RWPE1 (cell line): ENCODE data around the gene SEMA5A.

Experiments
- CTCF ChIA-PET: fragments of 350-600 bp; sonication (Branson Sonifier 250); formaldehyde crosslinking; extraction: SDS; loops from one replicate; lab custom pipeline; 2021; lab: Yijun Ruan, JAX
- POLR2A ChIA-PET: fragments of 400-600 bp; formaldehyde crosslinking; extraction: SDS; loops from one replicate; lab custom pipeline; 2020; ENCODE audit warnings: antibody characterized with exemption; ENCODE audit not compliant: low non-redundant PET; lab: Yijun Ruan, JAX
- DNase-seq: peaks from one replicate; pipeline ENCODE4 v3.0.0; 2012; ENCODE audit warnings: low spot score
- H3K27ac ChIP-seq: fragments of 450-650 bp; 2 replicates; pipeline ENCODE4 v1.5.1; 2017
- TF ChIP-seq, protein P1 (sequence below): fragments of 450-650 bp; conservative IDR thresholded peaks from 2 replicates; pipeline ENCODE4 v1.5.1; 2017; ENCODE audit warnings: low read depth, mild to moderate bottlenecking

SEMA5A gene

DNA sequence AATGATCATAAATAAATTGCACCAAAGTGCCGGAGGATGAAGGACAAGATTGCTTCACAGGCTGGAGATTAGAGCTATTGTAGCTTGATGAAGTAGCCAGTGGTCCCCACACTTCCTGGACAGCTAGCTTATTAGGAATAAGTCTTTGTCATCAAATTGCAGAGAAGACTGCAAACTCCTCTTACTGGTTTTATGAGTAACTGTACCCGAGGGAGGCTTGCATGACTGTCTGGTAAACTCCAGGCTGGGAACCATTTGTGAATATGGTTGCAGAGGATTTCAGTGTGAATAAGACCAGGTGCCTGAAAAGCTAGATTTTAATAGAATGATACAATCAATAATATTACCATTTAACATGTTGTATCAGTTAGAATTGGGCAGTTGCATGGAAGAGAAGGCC lies 36.5 kb upstream of the SEMA5A start:
- TF ChIP-seq, protein P1, sequence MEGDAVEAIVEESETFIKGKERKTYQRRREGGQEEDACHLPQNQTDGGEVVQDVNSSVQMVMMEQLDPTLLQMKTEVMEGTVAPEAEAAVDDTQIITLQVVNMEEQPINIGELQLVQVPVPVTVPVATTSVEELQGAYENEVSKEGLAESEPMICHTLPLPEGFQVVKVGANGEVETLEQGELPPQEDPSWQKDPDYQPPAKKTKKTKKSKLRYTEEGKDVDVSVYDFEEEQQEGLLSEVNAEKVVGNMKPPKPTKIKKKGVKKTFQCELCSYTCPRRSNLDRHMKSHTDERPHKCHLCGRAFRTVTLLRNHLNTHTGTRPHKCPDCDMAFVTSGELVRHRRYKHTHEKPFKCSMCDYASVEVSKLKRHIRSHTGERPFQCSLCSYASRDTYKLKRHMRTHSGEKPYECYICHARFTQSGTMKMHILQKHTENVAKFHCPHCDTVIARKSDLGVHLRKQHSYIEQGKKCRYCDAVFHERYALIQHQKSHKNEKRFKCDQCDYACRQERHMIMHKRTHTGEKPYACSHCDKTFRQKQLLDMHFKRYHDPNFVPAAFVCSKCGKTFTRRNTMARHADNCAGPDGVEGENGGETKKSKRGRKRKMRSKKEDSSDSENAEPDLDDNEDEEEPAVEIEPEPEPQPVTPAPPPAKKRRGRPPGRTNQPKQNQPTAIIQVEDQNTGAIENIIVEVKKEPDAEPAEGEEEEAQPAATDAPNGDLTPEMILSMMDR = no peak
- CTCF ChIA-PET = no interaction called here
- no peak overlapping the region for H3K27ac ChIP-seq
- no peak for DNase-seq
- POLR2A ChIA-PET = no interaction called here

DNA sequence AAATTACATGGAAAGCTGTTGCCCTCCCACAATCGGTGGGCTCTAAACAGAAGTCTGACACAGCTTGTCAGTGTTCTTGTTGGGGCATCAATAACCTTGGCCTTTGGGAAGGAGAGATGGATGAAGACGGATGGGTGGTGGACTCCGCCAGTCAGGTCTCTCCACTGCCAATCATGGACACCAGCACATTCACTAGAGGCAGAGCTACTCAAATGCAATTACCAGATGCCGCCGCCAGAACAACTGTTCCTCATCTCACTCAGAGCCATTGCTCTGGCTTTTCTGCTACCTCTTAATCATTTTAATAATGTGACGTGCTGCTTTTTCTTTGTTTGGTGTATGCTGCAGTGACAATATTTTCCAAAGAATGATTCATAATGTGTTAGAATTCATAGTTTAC lies 27.9 kb upstream of the SEMA5A start:
- no peak overlapping the region for H3K27ac ChIP-seq
- no peak for DNase-seq
- TF ChIP-seq, protein P1 = no peak
- POLR2A ChIA-PET = no interaction called here
- CTCF ChIA-PET = interaction anchor here (0.6 kb wide), 1 partner anchor 30 kb away, joined by 4 read pairs; no protein-coding TSS in a partner anchor

DNA sequence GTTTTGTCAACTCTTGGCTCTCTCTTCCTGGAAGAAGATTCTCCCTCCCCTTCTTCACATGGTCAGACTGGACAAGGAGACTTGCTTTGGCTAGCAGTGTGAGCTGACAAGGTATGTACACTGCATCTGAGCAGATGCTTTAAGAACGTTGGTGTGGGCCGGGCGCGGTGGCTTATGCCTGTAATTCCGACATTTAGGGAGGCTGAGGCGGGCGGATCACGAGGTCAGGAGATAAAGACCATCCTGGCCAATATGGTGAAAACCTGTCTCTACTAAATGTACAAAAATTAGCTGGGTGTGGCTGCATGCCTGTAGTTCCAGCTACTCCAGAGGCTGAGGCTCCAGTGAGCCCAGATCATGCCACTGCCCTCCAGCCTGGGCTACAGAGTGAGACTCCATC lies 26.4 kb upstream of the SEMA5A start:
- no peak for DNase-seq
- no peak overlapping the region for H3K27ac ChIP-seq
- TF ChIP-seq, protein P1 = no peak
- ChIA-PET POLR2A (no interaction called here), CTCF (no interaction called here)

DNA sequence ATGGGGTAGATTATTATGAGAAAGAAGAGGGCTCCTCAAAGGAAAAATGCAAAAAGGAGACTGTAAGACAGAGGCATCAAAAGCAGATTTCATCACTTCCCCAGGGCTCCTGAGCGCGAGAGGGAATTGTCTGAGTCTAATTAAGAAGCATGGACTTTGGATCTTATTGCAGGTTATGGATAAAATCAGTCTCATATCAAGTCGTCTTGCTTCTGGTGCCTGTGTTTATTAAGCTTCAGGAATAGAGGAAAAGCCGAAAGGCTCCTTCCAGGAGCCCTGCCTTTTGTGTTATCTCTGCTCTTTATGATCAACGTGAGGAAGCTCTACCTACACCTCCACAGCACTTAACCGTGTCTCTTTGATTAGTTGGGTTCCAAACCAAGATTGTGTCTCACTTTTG lies 25.0 kb upstream of the SEMA5A start:
- CTCF ChIA-PET = no interaction called here
- POLR2A ChIA-PET = no interaction called here
- TF ChIP-seq, protein P1 = no peak
- no peak overlapping the region for H3K27ac ChIP-seq
- DNase-seq = no peak

DNA sequence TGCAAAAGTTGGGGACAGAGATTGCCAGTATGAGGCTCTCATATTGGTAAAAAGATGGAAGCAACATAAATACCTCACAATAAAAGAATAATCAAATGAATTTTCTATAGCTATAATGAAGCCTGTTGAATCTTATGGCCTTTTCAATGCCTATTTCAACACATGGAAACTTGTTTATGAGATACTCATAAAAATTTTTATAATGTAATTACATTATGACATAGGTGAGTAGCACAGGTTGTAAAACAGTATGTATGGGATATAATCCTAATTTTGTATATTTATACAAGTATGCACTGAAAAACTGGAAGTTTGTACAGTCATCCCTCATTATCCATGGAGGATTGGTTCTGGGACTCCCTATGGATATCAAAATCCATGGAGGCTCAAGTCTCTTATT lies 21.2 kb upstream of the SEMA5A start:
- ChIA-PET POLR2A (no interaction called here), CTCF (no interaction called here)
- no peak for DNase-seq
- no peak overlapping the region for H3K27ac ChIP-seq
- TF ChIP-seq, protein P1 = no peak

DNA sequence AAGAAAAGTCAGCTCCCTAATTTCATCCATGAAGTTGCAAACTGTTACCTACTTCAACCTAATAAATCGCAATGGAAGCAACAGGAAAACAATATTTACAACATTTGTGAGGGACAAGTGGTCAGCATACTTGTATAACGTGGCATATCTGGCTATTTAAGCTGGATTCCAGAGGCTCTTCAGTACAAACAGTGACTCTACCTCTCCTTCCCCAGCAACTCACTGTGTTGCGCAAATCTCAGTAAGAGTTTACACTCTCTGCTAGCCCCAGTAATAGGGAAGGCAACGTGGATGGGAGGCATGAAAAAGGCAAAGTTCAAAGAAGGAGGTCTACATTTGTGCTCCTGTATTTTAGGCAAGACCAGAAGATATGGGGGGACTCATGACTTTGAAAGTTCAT lies 18.9 kb upstream of the SEMA5A start:
- TF ChIP-seq, protein P1 = no peak
- H3K27ac ChIP-seq = no peak overlapping the region
- POLR2A ChIA-PET = no interaction called here
- DNase-seq = no peak
- CTCF ChIA-PET = interaction anchor here (0.7 kb wide), 1 partner anchor 1639 kb away, joined by 3 read pairs; no protein-coding TSS in a partner anchor

DNA sequence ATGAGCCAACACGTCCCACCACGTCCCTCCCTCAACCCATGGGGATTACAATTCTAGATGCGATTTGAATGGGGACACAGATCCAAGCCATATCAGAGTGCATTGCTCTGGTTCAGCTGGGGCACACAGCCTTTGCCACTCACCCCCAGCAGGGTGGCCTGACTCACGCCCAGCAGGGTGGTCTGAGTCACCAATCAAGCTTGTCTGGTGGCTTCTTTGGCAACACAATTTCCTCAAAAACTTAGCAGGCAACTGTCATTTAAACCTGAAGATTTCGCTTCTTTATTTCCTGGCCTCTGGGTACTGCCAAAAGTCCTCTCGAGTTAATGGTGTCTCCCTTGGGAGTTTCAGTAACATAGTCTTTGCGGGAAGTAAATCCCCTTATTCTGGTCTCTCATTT lies 16.3 kb upstream of the SEMA5A start:
- no peak for DNase-seq
- TF ChIP-seq, protein P1 = no peak
- CTCF ChIA-PET = no interaction called here
- POLR2A ChIA-PET = no interaction called here
- no peak overlapping the region for H3K27ac ChIP-seq
